HG03097 (cell line): ENCODE data around the gene ZNF84.

Experiments
- ATAC-seq: cut with Tn5 transposase; IDR thresholded peaks from one replicate; pipeline ENCODE4 v1.9.1; 2021; ENCODE audit not compliant: unreplicated experiment, low FRiP score

ZNF84 gene

GRCh38 chr12:133108150-133108549 lies 70.8 kb downstream of the ZNF84 start:
- no peak for ATAC-seq
